Measurements from ENCODE around the gene ZBTB12. TPM values are rescaled to one million over a fixed set of nuclear protein-coding genes. Genes with fewer than 3 reads are reported as not detected.

ZBTB12 gene
- total RNA-seq, 2 donors from 2014 or later: 2.0 to 4.9 TPM

- Histone ChIP-seq H3K9me3 (no peaks in the 10 kb centered on the region), H3K27me3 (no peaks in the 10 kb centered on the region), H3K4me3 (peak overlapping the region; percentile 52), H3K27ac (peak overlapping the region; percentile 93), H3K36me3 (no peaks in the 10 kb centered on the region), H3K9ac (ENCODE audit: low read depth in 2 of 2, low read length in 2 of 2) (peak overlapping the region; percentile 64 to 100), H3K4me1 (peaks cover 18% of the 10 kb centered on the region)
- intact Hi-C loops (cut with DNase I): no loop called here
- TF ChIP-seq, protein P1, sequence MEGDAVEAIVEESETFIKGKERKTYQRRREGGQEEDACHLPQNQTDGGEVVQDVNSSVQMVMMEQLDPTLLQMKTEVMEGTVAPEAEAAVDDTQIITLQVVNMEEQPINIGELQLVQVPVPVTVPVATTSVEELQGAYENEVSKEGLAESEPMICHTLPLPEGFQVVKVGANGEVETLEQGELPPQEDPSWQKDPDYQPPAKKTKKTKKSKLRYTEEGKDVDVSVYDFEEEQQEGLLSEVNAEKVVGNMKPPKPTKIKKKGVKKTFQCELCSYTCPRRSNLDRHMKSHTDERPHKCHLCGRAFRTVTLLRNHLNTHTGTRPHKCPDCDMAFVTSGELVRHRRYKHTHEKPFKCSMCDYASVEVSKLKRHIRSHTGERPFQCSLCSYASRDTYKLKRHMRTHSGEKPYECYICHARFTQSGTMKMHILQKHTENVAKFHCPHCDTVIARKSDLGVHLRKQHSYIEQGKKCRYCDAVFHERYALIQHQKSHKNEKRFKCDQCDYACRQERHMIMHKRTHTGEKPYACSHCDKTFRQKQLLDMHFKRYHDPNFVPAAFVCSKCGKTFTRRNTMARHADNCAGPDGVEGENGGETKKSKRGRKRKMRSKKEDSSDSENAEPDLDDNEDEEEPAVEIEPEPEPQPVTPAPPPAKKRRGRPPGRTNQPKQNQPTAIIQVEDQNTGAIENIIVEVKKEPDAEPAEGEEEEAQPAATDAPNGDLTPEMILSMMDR (IDR thresholded peaks at IDR 0.05): no peak
- peak; percentile 79 for DNase-seq
These were observed 24.7 kb downstream of the ZBTB12 start for GRCh38 chr6:31877125-31877650.

DNA sequence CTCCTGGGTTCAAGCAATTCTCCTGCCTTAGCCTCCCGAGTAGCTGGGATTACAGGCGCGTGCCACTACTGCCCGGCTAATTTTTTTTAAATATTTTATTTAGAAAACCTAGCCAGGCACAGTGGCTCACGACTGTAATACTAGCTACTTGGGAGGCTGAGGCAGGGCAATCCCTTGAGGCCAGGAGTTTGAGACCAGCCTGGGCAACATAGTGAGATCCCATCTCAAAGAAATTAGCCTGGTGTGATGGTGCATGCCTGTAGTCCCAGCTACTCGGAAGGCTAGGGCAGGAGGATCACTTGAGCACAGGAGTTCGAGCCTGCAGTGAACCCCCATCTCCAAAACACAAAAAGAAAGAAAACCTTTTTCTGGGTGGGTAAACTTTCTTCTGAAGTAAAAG, 25.5 kb downstream of the ZBTB12 start:
- no peaks in the 10 kb centered on the region for H3K9me3 ChIP-seq
- H3K4me3 ChIP-seq: peak overlapping the region; percentile 52
- TF ChIP-seq, protein P1 (IDR thresholded peaks at IDR 0.05): no peak
- H3K36me3 ChIP-seq: no peaks in the 10 kb centered on the region
- DNase-seq: no peak
- H3K4me1 ChIP-seq: peaks cover 18% of the 10 kb centered on the region
- H3K27ac ChIP-seq: peak overlapping the region; percentile 93
- no peaks in the 10 kb centered on the region for H3K27me3 ChIP-seq
- intact Hi-C loops (cut with DNase I): no loop called here
- peak overlapping the region in 1 of 2 donors; percentile 100 for H3K9ac ChIP-seq (ENCODE audit: low read depth in 2 of 2, low read length in 2 of 2)

- H3K9me3 ChIP-seq: no peaks in the 10 kb centered on the region
- no peaks in the 10 kb centered on the region for H3K27me3 ChIP-seq
- peaks cover 18% of the 10 kb centered on the region for H3K4me1 ChIP-seq
- DNase-seq: no peak
- TF ChIP-seq, protein P1 (IDR thresholded peaks at IDR 0.05): no peak
- intact Hi-C loops (cut with DNase I): no loop called here
- no peaks in the 10 kb centered on the region for H3K36me3 ChIP-seq
- peak overlapping the region in 1 of 2 donors; percentile 62 for H3K9ac ChIP-seq (ENCODE audit: low read depth in 2 of 2, low read length in 2 of 2)
- H3K27ac ChIP-seq: peak overlapping the region; percentile 93
- peak overlapping the region; percentile 52 for H3K4me3 ChIP-seq
These were observed 26.0 kb downstream of the ZBTB12 start for GRCh38 chr6:31875877-31876276.

GRCh38 chr6:31874836-31875572, 26.9 kb downstream of the ZBTB12 start:
- TF ChIP-seq, protein P1 (IDR thresholded peaks at IDR 0.05): no peak
- DNase-seq: no peak

GRCh38 chr6:31874084-31874670, 27.7 kb downstream of the ZBTB12 start:
- TF ChIP-seq, protein P1 (IDR thresholded peaks at IDR 0.05): no peak
- no peaks in the 10 kb centered on the region for H3K9me3 ChIP-seq
- H3K27me3 ChIP-seq: no peaks in the 10 kb centered on the region
- no peak for DNase-seq
- H3K9ac ChIP-seq (ENCODE audit: low read depth in 2 of 2, low read length in 2 of 2): peak overlapping the region in 1 of 2 donors; percentile 60
- peaks cover 13% of the 10 kb centered on the region for H3K4me1 ChIP-seq
- intact Hi-C loops (cut with DNase I): no loop called here
- H3K4me3 ChIP-seq: no peak overlapping the region
- peak overlapping the region; percentile 93 for H3K27ac ChIP-seq
- no peaks in the 10 kb centered on the region for H3K36me3 ChIP-seq

More at GRCh38 chr6:31874836-31875572, 26.9 kb downstream of the ZBTB12 start:
- Histone ChIP-seq H3K9me3 (no peaks in the 10 kb centered on the region), H3K27ac (peak overlapping the region; percentile 93), H3K4me1 (peaks cover 18% of the 10 kb centered on the region), H3K4me3 (no peak overlapping the region), H3K36me3 (no peaks in the 10 kb centered on the region), H3K9ac (ENCODE audit: low read depth in 2 of 2, low read length in 2 of 2) (peak overlapping the region in 1 of 2 donors; percentile 62), H3K27me3 (no peaks in the 10 kb centered on the region)
- intact Hi-C loops (cut with DNase I): no loop called here

Data from colonic mucosa (tissue), 4 donors.